ENCODE data around the gene REG4.

Gene REG4

DNA sequence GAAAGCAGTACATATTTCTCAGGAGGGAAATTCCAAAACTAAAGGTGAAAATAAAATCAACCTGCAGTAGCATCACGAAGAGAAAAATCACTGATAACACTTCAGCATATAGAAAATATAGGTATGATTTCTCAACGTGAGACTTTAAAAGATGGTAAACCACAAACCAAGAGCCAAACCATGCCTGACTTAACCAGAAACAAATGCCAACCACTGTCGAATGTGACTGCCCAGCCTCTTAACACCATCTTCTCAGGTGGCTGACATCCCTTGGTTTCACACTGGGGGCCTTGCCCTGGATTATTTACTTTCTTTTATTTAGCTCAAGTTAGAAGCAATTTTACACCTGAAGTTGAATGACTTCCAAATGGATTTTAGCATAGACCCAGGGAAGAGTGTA is 52.7 kb downstream of the REG4 start:
- TF ChIP-seq POLR2A (IDR thresholded peaks at IDR 0.05; ENCODE audit: low read depth, low read length) = no peak
- DNase-seq (ENCODE audit: insufficient read length, low spot score) = no peak
- FAIRE-seq = no peak

DNA sequence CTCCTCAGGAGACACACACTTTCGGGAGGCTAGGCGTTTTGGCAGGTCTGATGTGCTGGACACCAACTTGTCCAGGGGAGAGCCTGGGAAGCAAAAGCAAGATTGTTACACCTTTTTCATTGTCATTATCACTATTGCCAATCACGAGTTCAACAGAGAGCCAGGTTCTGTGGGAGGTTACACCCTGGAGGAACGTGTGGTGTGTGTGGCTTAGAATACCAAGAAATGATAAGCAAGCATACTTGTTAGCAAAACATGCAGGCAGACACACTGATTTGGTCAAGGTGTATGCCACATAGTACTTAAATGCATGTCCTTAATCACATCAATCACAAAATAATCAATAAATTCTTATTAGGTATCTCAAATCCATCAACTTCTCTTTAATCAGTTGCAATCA is 58.7 kb downstream of the REG4 start:
- DNase-seq (ENCODE audit: insufficient read length, low spot score) = no peak
- FAIRE-seq = no peak
- no peak for TF ChIP-seq POLR2A (IDR thresholded peaks at IDR 0.05; ENCODE audit: low read depth, low read length)

DNA sequence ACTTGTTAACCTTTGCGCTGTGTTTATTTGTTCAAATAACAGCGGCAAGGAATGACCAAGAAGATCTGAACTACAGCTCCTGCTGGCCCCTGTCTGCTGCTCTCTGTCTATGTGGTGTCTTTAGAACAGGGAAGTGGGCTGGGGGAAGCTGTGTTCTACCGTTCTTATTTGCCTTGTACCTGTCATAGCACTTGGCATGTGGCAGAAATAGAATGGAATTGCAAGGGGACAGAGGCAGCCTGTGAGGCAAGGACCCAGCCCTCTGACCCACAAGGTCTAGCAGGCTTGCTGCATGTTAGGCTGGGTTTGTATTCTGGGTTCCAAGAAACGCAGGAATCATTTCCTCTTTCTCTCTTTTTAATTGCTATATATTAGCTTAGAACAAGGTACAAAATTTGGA is 63.2 kb downstream of the REG4 start:
- TF ChIP-seq POLR2A (IDR thresholded peaks at IDR 0.05; ENCODE audit: low read depth, low read length) = no peak
- DNase-seq (ENCODE audit: insufficient read length, low spot score) = no peak
- no peak for FAIRE-seq

DNA sequence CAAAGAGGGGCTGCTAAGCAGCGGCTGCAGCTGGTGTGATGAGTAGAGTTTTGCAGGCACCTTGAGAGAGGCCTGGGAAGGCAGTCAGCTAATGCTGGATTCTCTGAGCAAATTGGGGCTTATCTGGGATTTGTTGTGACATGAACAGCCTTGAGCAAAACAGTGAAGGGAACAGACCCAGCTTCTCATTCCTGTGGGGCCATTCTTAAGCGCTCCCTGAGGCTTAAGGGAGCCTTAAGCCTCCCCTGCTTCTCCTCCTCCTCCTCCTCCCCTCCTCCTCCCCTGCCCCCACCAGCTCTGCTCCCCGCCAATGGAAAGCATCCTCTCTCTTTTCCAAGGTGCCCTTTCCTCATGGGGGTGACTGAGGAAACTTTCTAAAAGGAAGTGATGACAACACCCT is 63.8 kb downstream of the REG4 start:
- no peak for TF ChIP-seq POLR2A (IDR thresholded peaks at IDR 0.05; ENCODE audit: low read depth, low read length)
- FAIRE-seq = no peak
- DNase-seq (ENCODE audit: insufficient read length, low spot score) = no peak

DNA sequence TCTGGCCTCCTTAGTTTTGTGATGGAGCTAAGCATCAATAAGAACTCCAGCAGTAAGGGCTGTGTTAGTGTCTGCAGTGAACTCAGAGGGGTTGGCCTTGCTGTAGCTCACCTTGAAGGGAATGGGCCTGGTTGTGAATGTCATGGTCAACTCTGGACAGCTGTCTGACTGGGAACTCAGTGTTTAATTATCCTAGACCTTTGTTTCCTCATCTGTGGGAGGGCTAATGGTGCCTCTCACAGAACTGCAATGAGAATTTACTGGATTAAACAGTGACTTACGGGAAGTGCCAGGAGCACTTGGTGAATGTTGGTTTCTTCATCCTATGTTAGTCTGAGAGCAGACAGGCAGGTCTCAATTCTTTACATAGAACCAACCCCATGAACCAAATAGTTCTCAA is 66.2 kb downstream of the REG4 start:
- FAIRE-seq (no peak), DNase-seq (ENCODE audit: insufficient read length, low spot score) (no peak)
- no peak for TF ChIP-seq POLR2A (IDR thresholded peaks at IDR 0.05; ENCODE audit: low read depth, low read length)

DNA sequence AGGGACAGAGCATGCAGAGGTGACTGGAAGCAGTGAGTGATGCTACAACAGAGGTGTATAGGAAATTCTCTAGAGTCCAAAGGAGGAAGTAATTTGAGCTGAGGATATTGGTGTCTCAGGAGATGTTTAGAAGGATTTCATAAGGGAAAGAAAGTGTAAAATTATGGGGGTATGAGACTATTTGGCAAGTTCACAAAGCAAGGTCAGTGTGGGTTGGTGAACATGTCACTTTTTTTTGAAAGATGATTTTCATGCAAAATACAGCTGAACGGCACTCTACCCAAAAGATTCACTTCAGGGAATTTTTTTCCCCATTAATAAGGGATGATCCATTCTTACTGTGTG is 66.7 kb downstream of the REG4 start:
- FAIRE-seq (no peak), DNase-seq (ENCODE audit: insufficient read length, low spot score) (no peak)
- TF ChIP-seq POLR2A (IDR thresholded peaks at IDR 0.05; ENCODE audit: low read depth, low read length) = no peak
